GM20000 (cell line): ENCODE data around the gene AQP4.

ENCODE experiments used
- DNase-seq: peaks from one replicate; pipeline ENCODE4 v3.0.0; 2012; ENCODE audit warnings: low spot score
- CTCF ChIP-seq: IDR thresholded peaks from 2 replicates; pipeline ENCODE4 v1.5.1; 2012; ENCODE audit warnings: mild to moderate bottlenecking, control low read depth; ENCODE audit errors: extremely low read depth, missing control alignments

AQP4 gene

GRCh38 chr18:26840965-26841364, 24.5 kb downstream of the AQP4 start:
- no peak for TF ChIP-seq CTCF
- DNase-seq, result no peak

GRCh38 chr18:26839609-26840008, 25.9 kb downstream of the AQP4 start:
- TF ChIP-seq CTCF, result no peak
- DNase-seq, result no peak

GRCh38 chr18:26832302-26832701, 33.2 kb downstream of the AQP4 start:
- no peak for DNase-seq
- no peak for TF ChIP-seq CTCF

GRCh38 chr18:26827581-26827980, 37.9 kb downstream of the AQP4 start:
- no peak for DNase-seq
- no peak for TF ChIP-seq CTCF

GRCh38 chr18:26826656-26827235, 38.8 kb downstream of the AQP4 start:
- no peak for TF ChIP-seq CTCF
- no peak for DNase-seq

- no peak for DNase-seq
- TF ChIP-seq CTCF, result no peak
Measured at GRCh38 chr18:26821181-26821580, 44.3 kb downstream of the AQP4 start.

- DNase-seq, result no peak
Measured at GRCh38 chr18:26819046-26819445, 46.5 kb downstream of the AQP4 start.

More at GRCh38 chr18:26819046-26819445, 46.5 kb downstream of the AQP4 start:
- no peak for TF ChIP-seq CTCF
